IMR-90 (cell line): ENCODE results near the gene PRELID3B. TPM values are rescaled to one million over a fixed set of nuclear protein-coding genes. Genes with fewer than 3 reads are reported as not detected.

Source experiments
- ATAC-seq: fragments of 200-7000 bp; cut with Tn5 transposase; 2 replicates; pipeline ENCODE4 v1.9.1; 2020; ENCODE audit warnings: low read depth, mild to moderate bottlenecking, moderate library complexity
- BruUV-seq: library from RNA; stranded (reverse); fragments of 400-500 nt; replicated peaks from 2 replicates; lab custom pipeline; 2021; lab: Mats Ljungman, UMichigan
- CTCF ChIA-PET: fragments of 300-600 bp; formaldehyde crosslinking; extraction: SDS; loops from one replicate; lab custom pipeline; 2021; ENCODE audit warnings: antibody characterized with exemption; lab: Yijun Ruan, JAX
- POLR2A ChIA-PET: fragments of 300-600 bp; sonication (Branson Sonifier 250); formaldehyde crosslinking; loops from one replicate; lab custom pipeline; 2022; ENCODE audit warnings: antibody characterized with exemption; ENCODE audit not compliant: unreplicated experiment; lab: Charles Lee
- DNase-seq: peaks from one replicate; pipeline ENCODE4 v3.0.0; 2013
- H2AFZ ChIP-seq: replicated peaks from 2 replicates; pipeline ENCODE3; 2013; ENCODE audit warnings: low read length, mild to moderate bottlenecking; ENCODE audit not compliant: poor library complexity
- H2AK5ac ChIP-seq: 2 replicates; pipeline ENCODE4 v1.6.1; 2013; ENCODE audit warnings: low read depth, low read length, inconsistent platforms
- H2AK9ac ChIP-seq: replicated peaks from 2 replicates; pipeline ENCODE3; 2013; ENCODE audit warnings: mild to moderate bottlenecking, low read depth, low read length, moderate library complexity; ENCODE audit not compliant: poor library complexity
- H2BK120ac ChIP-seq: 2 replicates; pipeline ENCODE4 v1.6.1; 2013; ENCODE audit warnings: low read depth, low read length, inconsistent platforms
- H2BK15ac ChIP-seq: 3 replicates; pipeline ENCODE4 v1.6.1; 2013; ENCODE audit warnings: low read depth, low read length, inconsistent platforms
- H2BK20ac ChIP-seq: 2 replicates; pipeline ENCODE4 v1.6.1; 2013; ENCODE audit warnings: low read depth, mild to moderate bottlenecking, inconsistent platforms, low read length, moderate library complexity
- H2BK5ac ChIP-seq: 2 replicates; pipeline ENCODE4 v1.6.1; 2013; ENCODE audit warnings: mild to moderate bottlenecking, low read depth, low read length, inconsistent platforms; ENCODE audit not compliant: poor library complexity, severe bottlenecking
- H3K14ac ChIP-seq: replicated peaks from 2 replicates; pipeline ENCODE4 v1.6.1; 2013; ENCODE audit warnings: low read depth, low read length, inconsistent platforms
- H3K18ac ChIP-seq: 2 replicates; pipeline ENCODE4 v1.6.1; 2013; ENCODE audit warnings: low read depth, low read length, control low read depth
- H3K23ac ChIP-seq: 2 replicates; pipeline ENCODE4 v1.6.1; 2013; ENCODE audit warnings: low read depth, low read length, inconsistent platforms
- H3K27ac ChIP-seq: 2 replicates; pipeline ENCODE4 v1.5.1; 2013; ENCODE audit warnings: mild to moderate bottlenecking, control low read depth, low read length; ENCODE audit not compliant: insufficient read depth
- H3K27me3 ChIP-seq: 2 replicates; pipeline ENCODE4 v1.6.1; 2013; ENCODE audit warnings: low read length; ENCODE audit not compliant: control insufficient read depth, insufficient read depth
- H3K36me3 ChIP-seq: 2 replicates; pipeline ENCODE4 v1.6.1; 2013; ENCODE audit warnings: low read length, mixed read lengths; ENCODE audit not compliant: control insufficient read depth, insufficient read depth
- H3K4ac ChIP-seq: 2 replicates; pipeline ENCODE4 v1.6.1; 2013; ENCODE audit warnings: low read depth, low read length, inconsistent platforms
- H3K4me1 ChIP-seq: 2 replicates; pipeline ENCODE4 v1.6.1; 2013; ENCODE audit warnings: low read length, mixed read lengths; ENCODE audit not compliant: control insufficient read depth, insufficient read depth
- H3K4me2 ChIP-seq: 2 replicates; pipeline ENCODE4 v1.6.1; 2013; ENCODE audit warnings: low read depth, mild to moderate bottlenecking, control low read depth, low read length, moderate library complexity
- H3K4me3 ChIP-seq: 2 replicates; pipeline ENCODE4 v1.5.1; 2013; ENCODE audit warnings: low read depth, mild to moderate bottlenecking, control low read depth, low read length, moderate library complexity; ENCODE audit not compliant: insufficient read depth
- H3K56ac ChIP-seq: 2 replicates; pipeline ENCODE4 v1.6.1; 2013; ENCODE audit warnings: low read length, inconsistent platforms; ENCODE audit not compliant: insufficient read depth; ENCODE audit errors: extremely low read depth
- H3K79me1 ChIP-seq, 2 experiments: 2 replicates each; pipeline ENCODE4 v1.6.1; 2013; ENCODE audit warnings: low read length in 2 of 2, inconsistent platforms in 1 of 2, low read depth in 1 of 2
- H3K9ac ChIP-seq: 2 replicates; pipeline ENCODE4 v1.6.1; 2013; ENCODE audit warnings: low read depth, low read length, control low read depth
- H3K9me1 ChIP-seq: 2 replicates; pipeline ENCODE4 v1.6.1; 2013; ENCODE audit warnings: low read length, inconsistent platforms; ENCODE audit not compliant: insufficient read depth
- H3K9me3 ChIP-seq: 2 replicates; pipeline ENCODE4 v1.6.1; 2013; ENCODE audit warnings: low read length; ENCODE audit not compliant: control insufficient read depth, insufficient read depth
- H4K20me1 ChIP-seq: 2 replicates; pipeline ENCODE4 v1.6.1; 2013; ENCODE audit warnings: low read length, inconsistent platforms; ENCODE audit not compliant: insufficient read depth
- H4K5ac ChIP-seq: 2 replicates; pipeline ENCODE4 v1.6.1; 2013; ENCODE audit warnings: mild to moderate bottlenecking, low read depth, low read length, control low read depth
- H4K8ac ChIP-seq, 2 experiments: 2 replicates each; pipeline ENCODE4 v1.6.1; 2013; ENCODE audit warnings: low read depth in 2 of 2, low read length in 2 of 2, control low read depth in 1 of 2, inconsistent platforms in 1 of 2
- H4K91ac ChIP-seq: 2 replicates; pipeline ENCODE4 v1.6.1; 2013; ENCODE audit warnings: low read depth, low read length, inconsistent platforms; ENCODE audit not compliant: insufficient read depth
- MAFK ChIP-seq: IDR thresholded peaks from 2 replicates; pipeline ENCODE4 v1.6.1; 2012; ENCODE audit warnings: low read depth, low read length, improper control_type of control experiment
- NFE2L2 ChIP-seq: fragments of 150-350 bp; IDR thresholded peaks from 2 replicates; pipeline ENCODE4 v1.6.1; 2016; ENCODE audit warnings: low read depth, mild to moderate bottlenecking, low read length
- RAD21 ChIP-seq: IDR thresholded peaks from 2 replicates; pipeline ENCODE4 v1.6.1; 2012; ENCODE audit warnings: low read length, improper control_type of control experiment
- RCOR1 ChIP-seq: IDR thresholded peaks from 2 replicates; pipeline ENCODE4 v1.6.1; 2012; ENCODE audit warnings: mild to moderate bottlenecking, low read length, improper control_type of control experiment; ENCODE audit not compliant: insufficient replicate concordance
- SMC3 ChIP-seq: fragments of 150-350 bp; IDR thresholded peaks from 2 replicates; pipeline ENCODE4 v1.6.1; 2016; ENCODE audit warnings: low read depth, mild to moderate bottlenecking, antibody characterized with exemption, low read length, moderate library complexity
- USF2 ChIP-seq: fragments of 150-350 bp; IDR thresholded peaks from 2 replicates; pipeline ENCODE4 v1.6.1; 2017; ENCODE audit warnings: mild to moderate bottlenecking, antibody characterized with exemption, low read length, low read depth
- WGBS, 2 experiments: methylation state at CpG; one replicate each; pipeline versions ENCODE4 v1.1.5 to v1.1.7; 2013; ENCODE audit warnings: missing lambda C conversion rate in 2 of 2; ENCODE audit not compliant: insufficient read length in 1 of 2; ENCODE audit errors: extremely low coverage in 2 of 2; 5-methylcytosine and 5-hydroxymethylcytosine counted together
- dilution Hi-C: fragments of 300-500 bp; cut with HindIII; formaldehyde crosslinking; loops from one replicate; pipeline ENCODE4 v1.14.3; 2018; ENCODE audit warnings: low sequenced_read_pairs; ENCODE audit not compliant: unreplicated experiment
- in situ Hi-C: fragments of 300-500 bp; cut with MboI; formaldehyde crosslinking; loops from 3 replicates; pipeline ENCODE4 v1.14.3; 2019; ENCODE audit warnings: low sequenced_read_pairs, inconsistent platforms, mixed read lengths
- intact Hi-C: fragments of 100-400 bp; cut with micrococcal nuclease; formaldehyde crosslinking; loops from 2 replicates; pipeline ENCODE4 v1.10.0; 2022
- polyA plus RNA-seq, 3 experiments: library from polyadenylated mRNA; depleted of rRNA; stranded (reverse); fragments of >200 nt; gene quantifications; 2 replicates each; pipeline ENCODE4 v1.2.3, GENCODE V29; 2012; ENCODE audit warnings: low replicate concordance in 1 of 3
- total RNA-seq: library from RNA; depleted of rRNA; stranded (reverse); fragments of >200 nt; gene quantifications from 2 replicates; pipeline ENCODE4 v1.2.3, GENCODE V29; 2012
- TF ChIP-seq, protein P1 (sequence below): conservative IDR thresholded peaks from 2 replicates; pipeline ENCODE4 v1.5.1; 2012; ENCODE audit warnings: mild to moderate bottlenecking, low read depth, low read length, improper control_type of control experiment

PRELID3B gene
- total and polyA plus RNA-seq, 2 of the 4 experiments (the other 2 are of a cell fraction): 24.8 to 41.9 TPM

GRCh38 chr20:59048681-59049030 lies 6.1 kb upstream of the PRELID3B start:
- DNase-seq: no peak
- ChIA-PET CTCF (no interaction called here), POLR2A (no interaction called here)
- H4K8ac ChIP-seq: no peak overlapping the region
- no peak overlapping the region for H2AFZ ChIP-seq
- no peak overlapping the region for H2AK5ac ChIP-seq
- H2BK120ac ChIP-seq: no peak overlapping the region
- no peak overlapping the region for H2BK20ac ChIP-seq
- H3K9ac ChIP-seq: no peak overlapping the region
- H3K79me1 ChIP-seq: no peaks in the 10 kb centered on the region
- 48% methylated on average over 2 of the region's 2 CpGs; no CpG with 5 or more reads in 1 of the 2 experiments for WGBS, 2 experiments
- H2AK9ac ChIP-seq: no peak overlapping the region
- H3K18ac ChIP-seq: no peak overlapping the region
- H3K27me3 ChIP-seq: peaks cover 25% of the 10 kb centered on the region
- H3K9me3 ChIP-seq: no peaks in the 10 kb centered on the region
- ATAC-seq: no peak
- TF ChIP-seq NFE2L2 (no peak), RCOR1 (no peak), RAD21 (no peak), USF2 (no peak), MAFK (no peak), SMC3 (no peak)
- TF ChIP-seq, protein P1, sequence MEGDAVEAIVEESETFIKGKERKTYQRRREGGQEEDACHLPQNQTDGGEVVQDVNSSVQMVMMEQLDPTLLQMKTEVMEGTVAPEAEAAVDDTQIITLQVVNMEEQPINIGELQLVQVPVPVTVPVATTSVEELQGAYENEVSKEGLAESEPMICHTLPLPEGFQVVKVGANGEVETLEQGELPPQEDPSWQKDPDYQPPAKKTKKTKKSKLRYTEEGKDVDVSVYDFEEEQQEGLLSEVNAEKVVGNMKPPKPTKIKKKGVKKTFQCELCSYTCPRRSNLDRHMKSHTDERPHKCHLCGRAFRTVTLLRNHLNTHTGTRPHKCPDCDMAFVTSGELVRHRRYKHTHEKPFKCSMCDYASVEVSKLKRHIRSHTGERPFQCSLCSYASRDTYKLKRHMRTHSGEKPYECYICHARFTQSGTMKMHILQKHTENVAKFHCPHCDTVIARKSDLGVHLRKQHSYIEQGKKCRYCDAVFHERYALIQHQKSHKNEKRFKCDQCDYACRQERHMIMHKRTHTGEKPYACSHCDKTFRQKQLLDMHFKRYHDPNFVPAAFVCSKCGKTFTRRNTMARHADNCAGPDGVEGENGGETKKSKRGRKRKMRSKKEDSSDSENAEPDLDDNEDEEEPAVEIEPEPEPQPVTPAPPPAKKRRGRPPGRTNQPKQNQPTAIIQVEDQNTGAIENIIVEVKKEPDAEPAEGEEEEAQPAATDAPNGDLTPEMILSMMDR: no peak
- no peaks in the 10 kb centered on the region for H4K20me1 ChIP-seq
- in situ Hi-C loops: loop anchor here (25.0 kb wide), 3 partner anchors 811 to 1661 kb away; partner anchors contain the start of genes ANKRD60 and RBM38
- no peak overlapping the region for H3K4ac ChIP-seq
- peak overlapping the region; percentile 46; the same call in 1 of the 2 replicates for H3K4me2 ChIP-seq
- no peaks in the 10 kb centered on the region for H3K36me3 ChIP-seq
- H4K91ac ChIP-seq: no peak overlapping the region
- H3K27ac ChIP-seq: no peak overlapping the region
- no peak overlapping the region for H3K14ac ChIP-seq
- intact Hi-C loops: loop anchor here (10.0 kb wide), 1 partner anchor 814 kb away; no protein-coding TSS in a partner anchor
- no peaks in the 10 kb centered on the region for H3K4me1 ChIP-seq
- H4K5ac ChIP-seq: no peak overlapping the region
- H3K56ac ChIP-seq: no peak overlapping the region
- no peak overlapping the region for H2BK15ac ChIP-seq
- no TSS peak for BruUV-seq
- dilution Hi-C loops: no loop called here
- H3K23ac ChIP-seq: no peak overlapping the region
- no peak overlapping the region for H3K4me3 ChIP-seq
- H3K9me1 ChIP-seq: 0 out of 2 replicates have a peak, but pooled peaks cover 5% of the 10 kb centered on the region
- H2BK5ac ChIP-seq: no peak overlapping the region
